SU-DHL-6 (cell line): ENCODE measurements around the gene ADAMTS3.

Experiments
- H2AFZ ChIP-seq: fragments of 200-600 bp; sonication (generic); 2 replicates; pipeline ENCODE4 v1.6.1; 2014; ENCODE audit warnings: low read depth, mild to moderate bottlenecking, moderate library complexity, mixed read lengths, antibody characterized with exemption, low read length; ENCODE audit not compliant: severe bottlenecking
- H3F3A ChIP-seq: fragments of 200-600 bp; shearing (Covaris generic); 2 replicates; pipeline ENCODE4 v1.6.0; 2016; ENCODE audit warnings: antibody characterized with exemption, mild to moderate bottlenecking; ENCODE audit not compliant: insufficient read depth
- H3K27ac ChIP-seq: fragments of 200-600 bp; sonication (generic); 2 replicates; pipeline ENCODE4 v1.5.1; 2016; ENCODE audit warnings: low read depth, mild to moderate bottlenecking, low read length, moderate library complexity, mixed read lengths
- H3K27me3 ChIP-seq: fragments of 200-600 bp; sonication (generic), shearing (Covaris generic); 2 replicates; pipeline ENCODE4 v1.6.0; 2014; ENCODE audit warnings: mild to moderate bottlenecking, low read length
- H3K36me3 ChIP-seq: fragments of 200-600 bp; sonication (generic); 2 replicates; pipeline ENCODE4 v1.6.1; 2014; ENCODE audit warnings: mild to moderate bottlenecking, low read length, mixed read lengths
- H3K4me2 ChIP-seq: fragments of 300-600, 200-600 bp; shearing (Covaris generic), sonication (generic); 2 replicates; pipeline ENCODE4 v1.6.0; 2014; ENCODE audit warnings: low read length, low read depth, mild to moderate bottlenecking; ENCODE audit not compliant: poor library complexity, severe bottlenecking
- H3K4me3 ChIP-seq: fragments of 200-600 bp; sonication (generic); 2 replicates; pipeline ENCODE4 v1.5.1; 2014; ENCODE audit warnings: antibody characterized with exemption, low read length, mild to moderate bottlenecking, mixed read lengths; ENCODE audit not compliant: insufficient read depth, poor library complexity, severe bottlenecking
- H3K79me2 ChIP-seq: fragments of 200-600 bp; sonication (generic); 2 replicates; pipeline ENCODE4 v1.6.1; 2014; ENCODE audit warnings: mild to moderate bottlenecking, low read length, moderate library complexity; ENCODE audit not compliant: insufficient read depth
- H3K9ac ChIP-seq: fragments of 200-600 bp; sonication (generic); 2 replicates; pipeline ENCODE4 v1.7.0; 2014; ENCODE audit warnings: mild to moderate bottlenecking, low read length
- H3K9me2 ChIP-seq: fragments of 200-600 bp; sonication (generic); replicated peaks from 2 replicates; pipeline ENCODE4 v1.6.1; 2014; ENCODE audit warnings: low read length; ENCODE audit not compliant: insufficient read depth
- H3K9me3 ChIP-seq: fragments of 200-600 bp; sonication (generic); 2 replicates; pipeline ENCODE4 v1.6.1; 2014; ENCODE audit warnings: low read length, mixed read lengths; ENCODE audit not compliant: insufficient read depth
- H4K20me1 ChIP-seq: fragments of 200-600 bp; sonication (generic); 2 replicates; pipeline ENCODE4 v1.6.1; 2014; ENCODE audit warnings: low read depth, mild to moderate bottlenecking, antibody characterized with exemption, low read length, moderate library complexity, mixed read lengths
- EZH2phosphoT487 ChIP-seq: fragments of 200-600 bp; sonication (generic), shearing (Covaris generic); conservative IDR thresholded peaks from 2 replicates; pipeline ENCODE4 v1.6.1; 2018; ENCODE audit warnings: mild to moderate bottlenecking, antibody characterized with exemption, low read length, moderate library complexity, mixed read lengths
- TF ChIP-seq, protein P1 (sequence below): fragments of 200-600 bp; sonication (generic); IDR thresholded peaks from one replicate; pipeline ENCODE4 v1.5.1; 2017; ENCODE audit warnings: antibody characterized with exemption, mild to moderate bottlenecking, low read length, moderate library complexity; ENCODE audit not compliant: insufficient read depth, poor library complexity, severe bottlenecking

Gene ADAMTS3

DNA sequence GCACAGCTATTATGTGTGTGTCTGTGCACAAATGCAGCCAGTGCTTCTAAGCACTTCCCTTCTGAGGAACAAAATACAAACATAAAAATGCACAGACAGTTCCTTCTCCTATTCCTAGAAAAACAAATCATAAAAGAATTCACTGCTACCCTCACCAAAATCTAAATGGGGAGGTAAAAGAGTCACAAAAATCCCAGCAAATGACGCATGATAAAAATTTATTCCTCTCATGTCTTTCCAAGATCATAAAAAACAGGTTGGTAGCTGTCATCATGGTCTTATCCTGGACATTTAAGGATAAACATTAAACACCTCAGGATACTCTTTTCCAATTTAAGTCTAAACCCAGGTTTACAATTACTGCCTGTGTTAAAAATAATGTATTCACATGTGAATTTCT is 124.9 kb downstream of the ADAMTS3 start:
- Histone ChIP-seq H3K4me3 (no peak overlapping the region), H3K9ac (no peak overlapping the region), H3K27ac (no peak overlapping the region), H3K9me3 (no peaks in the 10 kb centered on the region), H3K79me2 (no peaks in the 10 kb centered on the region), H3F3A (no peaks in the 10 kb centered on the region), H3K36me3 (no peaks in the 10 kb centered on the region), H3K9me2 (no peaks in the 10 kb centered on the region), H2AFZ (no peak overlapping the region), H4K20me1 (no peaks in the 10 kb centered on the region), H3K27me3 (no peaks in the 10 kb centered on the region), H3K4me2 (no peak overlapping the region)
- no peak for TF ChIP-seq EZH2phosphoT487
- TF ChIP-seq, protein P1, sequence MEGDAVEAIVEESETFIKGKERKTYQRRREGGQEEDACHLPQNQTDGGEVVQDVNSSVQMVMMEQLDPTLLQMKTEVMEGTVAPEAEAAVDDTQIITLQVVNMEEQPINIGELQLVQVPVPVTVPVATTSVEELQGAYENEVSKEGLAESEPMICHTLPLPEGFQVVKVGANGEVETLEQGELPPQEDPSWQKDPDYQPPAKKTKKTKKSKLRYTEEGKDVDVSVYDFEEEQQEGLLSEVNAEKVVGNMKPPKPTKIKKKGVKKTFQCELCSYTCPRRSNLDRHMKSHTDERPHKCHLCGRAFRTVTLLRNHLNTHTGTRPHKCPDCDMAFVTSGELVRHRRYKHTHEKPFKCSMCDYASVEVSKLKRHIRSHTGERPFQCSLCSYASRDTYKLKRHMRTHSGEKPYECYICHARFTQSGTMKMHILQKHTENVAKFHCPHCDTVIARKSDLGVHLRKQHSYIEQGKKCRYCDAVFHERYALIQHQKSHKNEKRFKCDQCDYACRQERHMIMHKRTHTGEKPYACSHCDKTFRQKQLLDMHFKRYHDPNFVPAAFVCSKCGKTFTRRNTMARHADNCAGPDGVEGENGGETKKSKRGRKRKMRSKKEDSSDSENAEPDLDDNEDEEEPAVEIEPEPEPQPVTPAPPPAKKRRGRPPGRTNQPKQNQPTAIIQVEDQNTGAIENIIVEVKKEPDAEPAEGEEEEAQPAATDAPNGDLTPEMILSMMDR: no peak

DNA sequence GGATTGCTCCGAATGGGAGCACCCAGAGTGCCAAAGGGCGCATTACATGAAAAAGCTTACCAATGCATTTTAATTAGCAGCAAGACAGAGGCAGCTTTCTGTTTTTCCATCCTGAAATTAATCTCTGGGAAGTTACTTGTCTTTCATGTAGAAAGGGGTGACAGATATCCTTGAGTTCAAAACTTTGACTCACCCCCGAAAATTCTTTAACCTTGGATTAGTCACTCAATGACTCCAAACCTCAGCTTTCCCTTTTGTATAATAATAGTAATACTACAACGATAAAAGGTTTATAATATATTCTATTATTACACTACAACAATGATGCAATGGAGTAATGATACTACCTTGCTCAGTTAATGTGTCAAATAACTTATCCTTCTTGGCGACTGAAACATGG is 126.3 kb downstream of the ADAMTS3 start:
- no peak overlapping the region for H3K4me3 ChIP-seq

DNA sequence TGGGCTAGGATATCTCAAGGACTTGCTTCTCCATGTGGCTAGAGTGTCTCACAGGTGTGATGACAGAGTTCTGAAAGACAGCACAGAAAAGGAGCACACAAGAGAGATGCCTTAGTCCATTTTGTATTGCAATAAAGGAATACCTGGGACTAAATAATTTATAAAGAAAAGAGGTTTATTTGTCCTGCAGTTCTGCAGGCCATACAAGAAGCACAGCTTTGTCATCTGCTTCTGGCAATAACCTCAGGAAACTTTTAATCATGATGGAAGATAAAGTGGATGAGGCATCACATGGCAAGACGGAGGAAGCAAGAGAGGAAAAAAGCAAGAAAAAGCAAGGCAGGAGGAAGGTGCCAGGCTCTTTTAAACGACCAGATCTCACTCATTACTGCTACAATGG is 126.9 kb downstream of the ADAMTS3 start:
- Histone ChIP-seq H3K9ac (no peak overlapping the region), H3K4me3 (no peak overlapping the region), H3K36me3 (no peaks in the 10 kb centered on the region), H3F3A (no peaks in the 10 kb centered on the region), H4K20me1 (no peaks in the 10 kb centered on the region), H3K9me2 (no peaks in the 10 kb centered on the region), H3K9me3 (no peaks in the 10 kb centered on the region), H3K4me2 (no peak overlapping the region), H2AFZ (no peak overlapping the region), H3K27ac (no peak overlapping the region), H3K27me3 (no peaks in the 10 kb centered on the region), H3K79me2 (no peaks in the 10 kb centered on the region)
- no peak for TF ChIP-seq EZH2phosphoT487
- TF ChIP-seq, protein P1: no peak

More for the DNA sequence above, 126.3 kb downstream of the ADAMTS3 start:
- H3K27ac ChIP-seq: no peak overlapping the region
- H3K36me3 ChIP-seq: no peaks in the 10 kb centered on the region
- H2AFZ ChIP-seq: no peak overlapping the region
- H3K4me2 ChIP-seq: no peak overlapping the region
- H3F3A ChIP-seq: no peaks in the 10 kb centered on the region
- no peaks in the 10 kb centered on the region for H3K27me3 ChIP-seq
- H3K79me2 ChIP-seq: no peaks in the 10 kb centered on the region
- TF ChIP-seq EZH2phosphoT487: no peak
- TF ChIP-seq, protein P1: no peak
- no peaks in the 10 kb centered on the region for H3K9me3 ChIP-seq
- no peaks in the 10 kb centered on the region for H4K20me1 ChIP-seq
- no peaks in the 10 kb centered on the region for H3K9me2 ChIP-seq
- no peak overlapping the region for H3K9ac ChIP-seq
